DMS 273 treated with DMSO at 0.1 percent for 48 hours (cell line): Measurements from ENCODE around the gene MRPL12.

ENCODE experiments used
- DNase-seq: peaks from one replicate; lab custom pipeline; 2025; lab: John Stamatoyannopoulos, UW

The MRPL12 gene

GRCh38 chr17:81682565-81683207 lies 20.5 kb upstream of the MRPL12 start:
- no peak for DNase-seq

DNA sequence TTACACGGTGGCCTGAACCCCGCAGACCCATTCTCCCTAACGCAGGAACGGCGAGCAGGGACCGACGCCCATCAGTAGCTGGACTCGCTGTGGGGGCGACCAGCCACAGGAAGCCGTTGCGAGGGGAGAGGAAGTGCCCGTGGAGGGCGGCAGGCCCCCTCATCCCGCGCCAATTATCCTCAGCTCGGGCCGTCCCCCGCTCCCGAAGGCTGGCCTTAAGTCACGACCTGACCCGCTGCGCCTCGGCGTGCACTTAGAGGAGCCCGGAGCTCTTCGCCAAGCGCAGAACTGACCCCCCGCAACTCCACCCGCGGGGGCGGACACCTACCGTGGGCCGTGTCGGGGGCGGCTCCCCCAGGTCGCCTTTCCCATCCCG lies 20.0 kb upstream of the MRPL12 start:
- DNase-seq = no peak

DNA sequence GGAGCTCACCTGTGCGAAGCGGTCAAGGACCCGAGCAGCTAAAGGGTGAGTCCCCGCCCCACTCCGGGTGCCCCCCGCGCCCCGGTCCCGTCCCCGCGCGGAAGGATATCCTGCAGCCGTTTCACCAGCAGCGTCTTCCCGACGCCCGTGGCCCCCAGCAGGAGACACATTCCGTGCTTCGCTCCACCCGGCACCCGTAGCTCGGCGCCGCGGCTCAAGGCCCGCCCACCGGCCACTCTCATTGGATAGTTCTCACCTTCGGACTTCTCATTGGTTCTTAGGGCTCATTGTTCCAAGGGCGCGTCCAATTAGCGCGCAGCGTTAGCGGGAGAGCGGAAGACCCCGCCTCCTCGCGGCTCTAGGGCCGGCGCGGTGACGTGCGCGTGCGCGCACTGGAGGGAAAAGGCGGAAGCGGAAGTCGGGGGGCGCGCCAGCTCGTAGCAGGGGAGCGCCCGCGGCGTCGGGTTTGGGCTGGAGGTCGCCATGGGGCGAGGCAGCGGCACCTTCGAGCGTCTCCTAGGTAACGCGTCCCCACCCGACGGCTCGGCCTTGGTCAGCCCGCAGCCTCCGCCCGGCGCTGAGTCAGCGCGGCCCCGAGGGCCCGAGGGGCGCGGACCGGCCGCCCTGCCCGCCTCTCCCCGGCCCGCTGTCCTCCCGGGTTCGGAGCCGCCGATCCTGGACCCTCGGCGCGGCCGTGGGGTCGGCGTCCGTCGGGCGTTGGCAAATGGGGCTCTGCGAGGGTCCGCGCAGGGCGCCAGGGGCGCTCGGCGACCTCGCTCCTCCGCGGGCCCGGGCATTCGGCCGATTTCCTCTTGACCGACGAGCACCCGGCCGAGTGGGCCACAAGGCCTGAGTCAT lies 19.4 kb upstream of the MRPL12 start, which contains the start of the genes ARL16 and HGS:
TSS of gene ARL16 (minus strand) at position 214 of the 858 bp plus-strand sequence. CDS start at position 170, 44 bp downstream.
TSS of gene HGS (plus strand) at position 428 of the 858 bp plus-strand sequence. CDS start at position 484, 56 bp downstream.
- DNase-seq = peak; percentile 96

GRCh38 chr17:81684442-81684911 lies 18.7 kb upstream of the MRPL12 start:
- DNase-seq = no peak

DNA sequence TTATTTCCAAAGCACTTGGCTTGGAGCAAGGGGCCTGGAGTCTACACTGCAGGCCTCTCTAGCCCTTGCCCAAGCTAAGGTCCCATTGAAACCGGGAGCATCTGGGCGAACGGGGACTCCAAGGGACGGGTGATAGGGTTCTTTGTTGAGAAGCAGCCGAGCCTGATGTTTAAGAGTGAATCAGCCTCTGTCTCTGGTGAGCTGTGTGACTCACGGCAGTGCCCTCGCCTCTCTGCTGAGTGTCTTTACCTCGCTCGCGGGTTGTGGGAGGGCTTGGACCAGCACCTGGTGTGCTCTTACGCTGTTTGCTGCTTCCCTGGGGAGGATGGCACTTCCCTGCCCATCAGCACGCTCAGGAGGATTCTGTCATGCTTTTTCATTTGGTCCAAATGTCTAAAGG lies 18.1 kb upstream of the MRPL12 start:
- no peak for DNase-seq

GRCh38 chr17:81686614-81687013 lies 16.6 kb upstream of the MRPL12 start:
- no peak for DNase-seq

DNA sequence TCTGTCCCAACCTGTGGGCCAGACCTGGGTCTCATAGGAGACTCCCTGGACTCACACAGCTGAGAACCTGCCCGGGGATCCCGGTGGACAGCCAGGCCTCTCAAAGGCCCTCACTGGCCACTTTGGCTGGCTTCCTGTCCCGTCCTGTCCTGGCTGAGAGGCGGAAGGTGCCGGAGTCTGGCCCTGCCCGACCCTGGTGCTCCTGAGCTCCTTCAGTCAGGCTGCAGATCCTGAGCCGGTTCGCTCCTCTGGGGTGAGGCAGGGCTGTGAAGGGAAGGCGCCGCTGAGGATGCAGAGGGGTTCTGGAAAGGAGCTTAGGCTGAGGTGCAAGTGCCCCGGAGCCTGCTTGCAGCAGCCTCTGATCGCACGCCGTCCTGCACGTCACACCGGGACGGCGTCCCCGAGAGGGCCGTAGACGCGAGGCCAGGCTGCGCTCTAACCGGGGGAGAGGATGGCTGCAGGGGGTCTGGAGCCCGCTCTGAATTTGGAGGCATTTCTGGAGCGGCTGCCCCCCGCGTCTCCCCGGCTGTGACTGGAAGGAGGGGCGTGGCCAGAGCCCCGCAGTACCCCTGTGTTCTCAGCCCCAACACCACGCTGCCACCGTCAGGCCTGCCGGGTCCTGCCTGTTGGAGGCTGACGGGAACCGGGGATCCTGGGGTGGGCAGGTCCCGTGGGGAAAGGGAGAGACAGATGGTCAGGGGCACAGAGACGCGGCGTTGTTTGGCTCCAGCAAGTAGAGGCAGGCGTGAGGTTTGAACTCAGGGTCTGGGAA lies 15.2 kb upstream of the MRPL12 start:
- DNase-seq = peak; percentile 65

DNA sequence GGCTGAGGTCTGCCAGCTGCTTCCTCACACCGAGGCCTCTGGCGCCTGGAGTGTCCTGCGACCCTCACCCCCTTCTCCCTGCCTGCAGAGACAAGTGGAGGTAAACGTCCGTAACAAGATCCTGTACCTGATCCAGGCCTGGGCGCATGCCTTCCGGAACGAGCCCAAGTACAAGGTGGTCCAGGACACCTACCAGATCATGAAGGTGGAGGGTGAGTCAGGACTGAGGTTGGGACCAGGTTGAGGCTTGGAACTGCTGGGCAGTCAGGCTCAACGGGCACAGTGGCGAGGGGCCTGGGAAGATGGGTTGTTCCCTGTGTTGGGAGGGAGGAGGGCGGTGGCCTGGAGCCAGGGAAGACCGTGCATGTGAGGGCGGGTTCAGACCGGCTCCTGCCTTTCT lies 14.6 kb upstream of the MRPL12 start:
- no peak for DNase-seq

DNA sequence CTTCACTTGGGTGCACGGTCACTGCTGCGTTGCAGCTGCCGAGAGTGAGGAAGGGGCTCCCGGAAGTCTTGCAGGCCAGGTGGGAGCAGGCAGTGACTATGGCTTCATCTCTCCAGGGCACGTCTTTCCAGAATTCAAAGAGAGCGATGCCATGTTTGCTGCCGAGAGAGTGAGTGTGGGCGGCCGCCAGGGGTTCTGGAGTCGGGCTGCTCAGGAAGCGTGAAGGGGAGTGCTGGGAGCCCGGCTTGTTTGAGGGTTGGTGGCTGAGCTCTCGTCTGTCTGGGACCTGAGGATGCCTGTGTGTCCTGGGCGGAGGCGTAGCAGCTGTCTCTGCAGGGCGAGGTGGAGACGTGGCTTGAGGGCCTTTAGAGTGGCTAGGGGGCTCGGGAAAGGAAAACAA lies 13.1 kb upstream of the MRPL12 start:
- no peak for DNase-seq

GRCh38 chr17:81690549-81690948 lies 12.6 kb upstream of the MRPL12 start:
- DNase-seq = no peak

DNA sequence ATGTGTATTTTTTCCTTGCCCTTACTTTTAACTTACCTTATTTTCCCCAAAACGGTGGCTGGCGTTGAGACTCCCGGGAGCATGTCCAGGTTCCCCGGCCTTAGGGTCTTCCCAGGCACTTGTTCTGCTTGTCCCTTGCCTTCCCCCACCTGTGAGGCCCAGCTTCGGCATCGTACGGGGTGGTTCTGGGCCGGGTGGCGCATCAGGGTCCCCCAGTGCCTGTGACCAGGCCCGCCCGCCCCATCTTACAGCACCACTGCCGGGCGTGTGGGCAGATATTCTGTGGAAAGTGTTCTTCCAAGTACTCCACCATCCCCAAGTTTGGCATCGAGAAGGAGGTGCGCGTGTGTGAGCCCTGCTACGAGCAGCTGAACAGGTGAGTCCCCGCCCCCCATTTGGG lies 12.0 kb upstream of the MRPL12 start:
- DNase-seq = no peak

DNA sequence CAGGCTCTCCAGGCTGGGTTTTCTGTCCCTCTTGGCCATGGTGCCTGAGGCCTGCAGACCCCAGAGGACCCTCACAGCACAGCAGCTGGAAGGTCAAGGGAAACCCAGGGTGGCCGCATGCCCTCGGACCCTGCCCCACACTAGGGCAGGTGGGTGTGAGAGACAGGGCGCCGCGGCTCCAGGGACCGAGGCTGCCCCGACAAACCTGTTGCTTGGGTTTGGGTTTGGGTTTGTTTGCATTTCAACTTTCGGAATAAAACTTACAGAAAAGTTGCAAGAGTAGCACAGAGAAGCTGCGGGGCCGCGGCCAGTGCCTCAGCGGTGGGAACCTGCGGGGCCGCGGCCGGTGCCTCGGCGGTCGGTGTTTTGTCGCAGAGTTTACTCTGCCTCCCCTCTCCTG lies 11.6 kb upstream of the MRPL12 start:
- DNase-seq = no peak

GRCh38 chr17:81693509-81694210 lies 9.5 kb upstream of the MRPL12 start:
- DNase-seq = no peak

GRCh38 chr17:81694810-81695209 lies 8.4 kb upstream of the MRPL12 start:
- no peak for DNase-seq

DNA sequence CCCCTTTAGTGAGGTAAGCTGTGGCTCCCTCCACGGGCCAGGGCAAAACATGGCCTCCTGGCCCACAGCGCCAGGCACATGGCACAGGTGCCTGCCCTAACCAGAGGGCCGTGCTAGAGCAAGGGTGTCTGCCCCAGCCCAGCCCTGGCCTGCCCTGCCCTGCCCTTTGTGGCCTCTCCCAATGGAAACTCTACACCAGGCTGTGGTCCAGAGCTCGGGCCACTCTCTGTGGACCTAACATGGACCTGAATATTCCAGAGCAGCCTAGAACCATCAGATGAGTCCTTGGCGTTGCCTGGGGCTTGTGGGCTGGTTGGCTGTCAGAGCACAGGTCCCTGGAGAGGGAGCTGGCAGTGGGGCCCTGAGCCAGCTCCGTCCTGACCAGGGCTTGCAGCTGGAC lies 8.0 kb upstream of the MRPL12 start:
- no peak for DNase-seq

- no peak for DNase-seq
Observed at GRCh38 chr17:81695801-81696200, 7.4 kb upstream of the MRPL12 start.

- no peak for DNase-seq
Observed at GRCh38 chr17:81696218-81696941, 6.8 kb upstream of the MRPL12 start.

DNA sequence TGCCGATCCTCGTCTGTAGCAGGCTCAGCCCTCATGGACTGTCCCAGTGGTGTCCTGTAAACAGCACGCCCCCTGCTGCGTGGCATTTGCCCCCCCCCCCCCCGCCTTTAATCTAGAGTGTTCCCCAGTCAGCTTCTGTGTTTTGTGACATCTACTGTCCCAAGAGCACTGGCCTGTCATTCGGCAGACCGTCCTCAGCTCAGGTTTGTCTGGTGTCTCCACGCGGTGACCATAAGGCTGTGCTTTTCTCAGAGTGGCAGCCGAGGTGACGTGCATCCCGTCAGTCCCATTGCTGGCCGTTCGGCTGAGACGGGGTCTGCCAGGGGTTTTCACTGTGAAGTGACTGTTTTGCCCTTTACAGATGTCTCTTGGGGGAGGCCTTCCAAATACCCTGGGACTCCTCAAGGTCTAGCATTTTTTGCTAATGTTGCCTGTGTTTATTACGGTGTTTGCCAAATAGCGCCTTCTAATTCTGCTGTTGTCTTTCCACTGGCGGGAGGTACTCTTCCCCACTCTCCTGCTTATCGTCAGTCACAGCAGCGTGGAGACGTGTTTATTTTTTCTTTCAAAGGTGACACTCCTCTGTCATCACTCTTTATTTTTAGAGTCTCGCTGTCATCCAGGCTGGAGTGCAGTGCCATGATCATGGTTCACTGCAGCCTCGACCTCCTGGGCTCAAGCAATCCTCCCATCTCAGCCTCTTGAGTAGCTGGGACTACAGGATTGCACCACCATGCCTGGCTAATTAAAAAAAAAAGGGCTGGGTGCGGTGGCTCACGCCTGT lies 5.7 kb upstream of the MRPL12 start:
- DNase-seq = no peak

GRCh38 chr17:81700353-81701287 lies 2.5 kb upstream of the MRPL12 start:
- DNase-seq = no peak
